ENCODE data around the gene DENND4A.

Gene DENND4A

GRCh38 chr15:65659502-65660052 is 132.5 kb downstream of the DENND4A start:
- DNase-seq: no peak

- DNase-seq: no peak
Measured at GRCh38 chr15:65655457-65655856, 136.6 kb downstream of the DENND4A start.

- DNase-seq: no peak
Measured at GRCh38 chr15:65655026-65655425, 137.1 kb downstream of the DENND4A start.

GRCh38 chr15:65653801-65654521 is 138.1 kb downstream of the DENND4A start:
- DNase-seq: no peak

GRCh38 chr15:65653341-65653740 is 138.8 kb downstream of the DENND4A start:
- DNase-seq: no peak

- no peak for DNase-seq
Measured at GRCh38 chr15:65651831-65652749, 140.0 kb downstream of the DENND4A start.

GRCh38 chr15:65651042-65651322 is 141.1 kb downstream of the DENND4A start:
- no peak for DNase-seq

- DNase-seq: no peak
Measured at GRCh38 chr15:65650312-65651041, 141.6 kb downstream of the DENND4A start.

- DNase-seq: no peak
Measured at GRCh38 chr15:65646486-65646885, 145.6 kb downstream of the DENND4A start.

- no peak for DNase-seq
Measured at GRCh38 chr15:65645392-65645791, 146.7 kb downstream of the DENND4A start.

GRCh38 chr15:65644282-65644681 is 147.8 kb downstream of the DENND4A start:
- DNase-seq: no peak

GRCh38 chr15:65642594-65642993 is 149.5 kb downstream of the DENND4A start:
- DNase-seq: no peak

GRCh38 chr15:65641768-65642475 is 150.2 kb downstream of the DENND4A start:
- DNase-seq: no peak

- DNase-seq: no peak
Measured at GRCh38 chr15:65639509-65639908, 152.6 kb downstream of the DENND4A start.

GRCh38 chr15:65638681-65639089 is 153.4 kb downstream of the DENND4A start:
- peak; percentile 37 for DNase-seq

- DNase-seq: no peak
Measured at GRCh38 chr15:65638109-65638508, 154.0 kb downstream of the DENND4A start.

- no peak for DNase-seq
Measured at GRCh38 chr15:65634356-65634755, 157.7 kb downstream of the DENND4A start.

- DNase-seq: no peak
Measured at GRCh38 chr15:65633752-65634151, 158.3 kb downstream of the DENND4A start.

GRCh38 chr15:65632780-65633375 is 159.2 kb downstream of the DENND4A start:
- no peak for DNase-seq

GRCh38 chr15:65631503-65631902 is 160.6 kb downstream of the DENND4A start:
- DNase-seq: no peak

GRCh38 chr15:65630760-65631159 is 161.3 kb downstream of the DENND4A start:
- DNase-seq: no peak

GRCh38 chr15:65629548-65629947 is 162.5 kb downstream of the DENND4A start:
- no peak for DNase-seq
